ENCODE results near the gene UTRN. TPM values are rescaled to one million over a fixed set of nuclear protein-coding genes. Genes with fewer than 3 reads are reported as not detected.

The UTRN gene
- total and polyA plus RNA-seq, 2 experiments from 2014 or later = 53.9 to 121 TPM

GRCh38 chr6:144283646-144284477 lies 1.3 kb upstream of the UTRN start:
- 0 out of 2 replicates have a peak, but pooled peaks cover 3% of the 10 kb centered on the region for H3F3A ChIP-seq (replicated peaks; ENCODE audit: low read depth)
- Mint-ChIP-seq H3K4me3 (peak overlapping the region; percentile 96), H3K27me3 (ENCODE audit: insufficient read depth, low read depth, poor library complexity) (peaks cover 19% of the 10 kb centered on the region), H3K27ac (no peak overlapping the region), H3K4me1 (peaks cover 36% of the 10 kb centered on the region), H3K9me3 (no peaks in the 10 kb centered on the region), H3K36me3 (ENCODE audit: low read depth) (peaks cover 3% of the 10 kb centered on the region; the same call in 1 of the 3 replicates)
- peak overlapping the region; percentile 82 for H3K4me2 ChIP-seq
- H4K20me1 ChIP-seq (replicated peaks; ENCODE audit: insufficient read depth) = 0 out of 2 replicates have a peak, but pooled peaks cover 6% of the 10 kb centered on the region
- H3K36me3 ChIP-seq (ENCODE audit: insufficient read depth) = no peaks in the 10 kb centered on the region
- no peak for TF ChIP-seq NANOG (IDR thresholded peaks at IDR 0.05; ENCODE audit: borderline replicate concordance)
- peak in 1 of 2 experiments; percentile 31; a peak in 1 of 4 replicates for TF ChIP-seq CTCF (conservative IDR thresholded peaks at IDR 0.05; ENCODE audit: low read depth in 2 of 2)
- H3K27me3 ChIP-seq (ENCODE audit: insufficient read depth) = peaks cover 33% of the 10 kb centered on the region
- no peak overlapping the region for H3K27ac ChIP-seq (ENCODE audit: low read depth)
- no peak for ATAC-seq
- peak; percentile 42 for DNase-seq (ENCODE audit: low spot score)
- peaks cover 17% of the 10 kb centered on the region for H3K79me2 ChIP-seq (replicated peaks; ENCODE audit: insufficient read depth)
- no peak overlapping the region for H2AFZ ChIP-seq
- no peaks in the 10 kb centered on the region for H3K9me2 ChIP-seq (ENCODE audit: insufficient read depth)
- peaks cover 37% of the 10 kb centered on the region for H3K4me1 ChIP-seq (ENCODE audit: insufficient read depth)
- H3K4me3 ChIP-seq = peak overlapping the region; percentile 80

GRCh38 chr6:144284478-144284782 lies 705 bp upstream of the UTRN start:
- Mint-ChIP-seq H3K36me3 (ENCODE audit: low read depth) (peaks cover 5% of the 10 kb centered on the region; the same call in 1 of the 3 replicates), H3K9me3 (no peaks in the 10 kb centered on the region), H3K4me3 (peak overlapping the region; percentile 96), H3K4me1 (peaks cover 31% of the 10 kb centered on the region), H3K27me3 (ENCODE audit: insufficient read depth, low read depth, poor library complexity) (peaks cover 19% of the 10 kb centered on the region), H3K27ac (no peak overlapping the region)
- Histone ChIP-seq H3K4me3 (peak overlapping the region; percentile 80), H3K36me3 (ENCODE audit: insufficient read depth) (no peaks in the 10 kb centered on the region), H3K79me2 (replicated peaks; ENCODE audit: insufficient read depth) (peaks cover 21% of the 10 kb centered on the region), H3K4me1 (ENCODE audit: insufficient read depth) (peaks cover 31% of the 10 kb centered on the region), H3K4me2 (peak overlapping the region; percentile 82), H3K9me2 (ENCODE audit: insufficient read depth) (no peaks in the 10 kb centered on the region), H3F3A (replicated peaks; ENCODE audit: low read depth) (0 out of 2 replicates have a peak, but pooled peaks cover 3% of the 10 kb centered on the region), H3K27me3 (ENCODE audit: insufficient read depth) (peaks cover 33% of the 10 kb centered on the region), H3K27ac (ENCODE audit: low read depth) (no peak overlapping the region), H2AFZ (no peak overlapping the region), H4K20me1 (replicated peaks; ENCODE audit: insufficient read depth) (0 out of 2 replicates have a peak, but pooled peaks cover 6% of the 10 kb centered on the region)
- no peak for DNase-seq (ENCODE audit: low spot score)
- no peak for ATAC-seq
- no peak for TF ChIP-seq CREB1 (CRISPR knock-in tag; IDR thresholded peaks at IDR 0.05; ENCODE audit: low read depth)
- no peak for TF ChIP-seq REST (IDR thresholded peaks at IDR 0.05; ENCODE audit: unreplicated experiment)
- no peak for TF ChIP-seq JUNB (IDR thresholded peaks at IDR 0.05; ENCODE audit: unreplicated experiment)
- TF ChIP-seq POLR2AphosphoS5 (IDR thresholded peaks at IDR 0.05; ENCODE audit: low read depth) = no peak
- no peak for TF ChIP-seq ZNF114 (CRISPR knock-in tag; IDR thresholded peaks at IDR 0.05)
- no peak for TF ChIP-seq ZNF462 (CRISPR knock-in tag; IDR thresholded peaks at IDR 0.05)

Data from GM23338 (cell line).